ENCODE measurements around the gene KIAA0825.
"Not testable (repeated sequence)": the region's sequence is repeated elsewhere in the genome, so short reads cannot be mapped to it uniquely, and the experiment has no call there.

Gene KIAA0825

DNA sequence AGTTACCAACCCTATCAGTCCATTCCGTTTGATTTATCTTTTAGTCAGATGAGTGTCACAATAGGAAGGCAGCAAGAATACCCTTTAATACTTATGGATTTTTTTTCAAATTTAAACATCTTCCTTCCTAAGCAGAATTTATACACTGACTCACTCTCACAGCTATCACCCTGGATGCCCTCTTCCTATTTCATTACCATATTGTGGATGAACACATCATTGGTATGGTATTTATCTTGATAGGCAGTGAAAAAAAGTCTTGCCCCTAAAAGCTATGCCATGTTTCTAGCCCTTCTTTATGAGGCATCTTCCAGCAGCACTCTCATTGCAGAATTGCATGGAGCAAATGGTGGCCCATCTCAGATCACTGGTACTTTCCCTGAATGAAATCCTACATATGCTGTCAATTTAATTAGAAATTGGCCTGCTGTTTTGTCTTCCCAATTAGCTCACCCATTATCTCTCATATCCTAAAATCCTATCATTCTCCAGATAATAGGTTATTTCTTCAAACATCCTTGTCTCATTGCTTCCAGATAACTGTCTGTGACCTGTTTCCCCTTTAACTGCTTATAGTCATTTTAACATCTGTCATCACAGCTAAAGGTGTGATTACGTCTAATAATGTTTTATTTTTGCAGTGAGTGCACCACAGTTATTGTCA, 443.5 kb downstream of the KIAA0825 start:
- no peak for DNase-seq (ENCODE audit: low read depth in 3 of 3)

DNA sequence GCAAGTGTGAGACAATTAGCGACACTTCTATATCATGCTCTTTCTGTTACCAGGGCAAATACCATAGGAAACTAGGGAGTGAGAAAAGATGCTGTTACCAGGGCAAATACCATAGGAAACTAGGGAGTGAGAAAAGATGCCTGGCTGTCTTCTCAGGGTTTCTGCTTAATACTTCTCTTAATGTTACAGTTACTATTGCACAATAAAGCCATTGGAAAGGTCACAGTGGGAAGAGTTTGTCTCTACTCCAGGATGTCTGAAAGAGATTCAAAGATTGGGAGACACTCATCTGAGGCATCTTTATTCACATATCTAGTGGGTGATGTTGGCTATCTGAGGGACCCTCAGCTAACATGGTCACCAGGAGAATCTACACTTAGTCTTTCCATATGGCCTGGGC, 445.3 kb downstream of the KIAA0825 start:
- no peak for DNase-seq (ENCODE audit: low read depth in 3 of 3)

DNA sequence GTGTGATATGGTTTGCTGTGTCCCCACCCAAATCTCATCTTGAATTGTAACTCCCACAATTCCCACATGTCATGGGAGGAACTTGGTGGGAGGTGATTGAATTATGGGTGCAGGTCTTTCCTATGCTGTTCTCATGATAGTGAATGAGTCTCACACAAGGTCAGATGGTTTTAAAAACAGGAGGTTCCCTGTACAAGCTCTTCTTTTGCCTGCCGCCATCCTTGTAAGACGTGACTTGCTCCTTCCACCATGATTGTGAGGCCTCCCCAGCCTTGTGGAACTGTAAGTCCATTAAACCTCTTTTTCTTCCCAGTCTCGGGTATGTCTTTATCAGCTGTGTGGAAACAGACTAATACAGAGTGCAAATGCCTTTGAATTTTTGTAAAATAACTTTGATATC, 447.3 kb downstream of the KIAA0825 start:
- DNase-seq (ENCODE audit: low read depth in 3 of 3) = not testable (repeated sequence)

DNA sequence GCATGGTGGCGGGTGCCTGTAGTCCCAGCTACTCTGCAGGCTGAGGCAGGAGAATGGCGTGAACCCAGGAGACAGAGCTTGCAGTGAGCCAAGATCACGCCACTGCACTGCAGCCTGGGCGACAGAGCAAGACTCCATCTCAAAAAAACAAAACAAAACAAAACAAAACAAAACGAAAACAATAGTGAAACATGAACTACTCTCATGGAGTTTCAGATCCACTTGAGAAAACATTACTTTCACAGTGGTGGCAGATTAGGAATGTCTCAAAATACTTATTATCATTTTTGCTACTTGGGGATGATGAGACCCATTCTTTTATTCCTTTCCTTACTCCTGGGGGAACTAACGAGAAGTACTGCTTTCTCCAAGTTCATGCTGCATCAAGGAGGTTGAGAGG, 448.2 kb downstream of the KIAA0825 start:
- not testable (repeated sequence) for DNase-seq (ENCODE audit: low read depth in 3 of 3)

DNA sequence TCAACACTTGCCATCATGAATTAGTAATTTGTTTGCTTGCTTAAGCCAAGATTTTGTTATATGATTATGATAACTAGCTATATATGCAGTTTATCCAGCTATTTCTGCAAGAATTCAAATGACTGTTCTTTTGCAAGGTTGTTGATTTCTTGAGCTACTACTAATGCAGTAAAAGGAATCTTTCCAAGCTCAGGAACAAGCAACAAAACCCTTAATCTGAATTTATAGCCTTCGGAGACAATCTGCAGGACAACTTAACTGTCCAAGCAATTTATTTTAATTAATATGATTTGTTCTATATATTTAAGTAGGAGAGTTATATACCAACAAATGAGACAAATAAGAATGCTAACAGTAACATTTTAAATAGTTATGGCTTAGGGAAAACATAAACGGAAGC, 450.3 kb downstream of the KIAA0825 start:
- no peak for DNase-seq (ENCODE audit: low read depth in 3 of 3)

DNA sequence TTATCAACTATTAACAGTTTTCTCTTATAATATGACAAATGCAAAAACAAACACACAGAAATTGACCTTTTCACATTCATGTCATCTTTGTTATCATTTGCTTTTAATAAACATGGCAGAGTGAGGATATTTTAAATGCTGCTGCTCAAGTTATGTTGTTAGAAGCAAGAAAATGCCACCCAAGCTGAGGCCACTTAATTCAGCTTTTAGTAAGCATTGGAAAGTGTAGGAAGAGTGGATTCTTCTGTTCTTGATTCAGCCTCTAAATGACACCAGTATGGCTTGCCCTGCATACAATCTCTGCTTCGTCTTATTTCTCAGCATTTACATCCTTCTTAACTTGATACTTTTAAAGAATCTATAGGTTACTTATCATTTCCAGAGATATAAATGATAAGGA, 456.6 kb downstream of the KIAA0825 start:
- DNase-seq (ENCODE audit: low read depth in 3 of 3) = no peak

DNA sequence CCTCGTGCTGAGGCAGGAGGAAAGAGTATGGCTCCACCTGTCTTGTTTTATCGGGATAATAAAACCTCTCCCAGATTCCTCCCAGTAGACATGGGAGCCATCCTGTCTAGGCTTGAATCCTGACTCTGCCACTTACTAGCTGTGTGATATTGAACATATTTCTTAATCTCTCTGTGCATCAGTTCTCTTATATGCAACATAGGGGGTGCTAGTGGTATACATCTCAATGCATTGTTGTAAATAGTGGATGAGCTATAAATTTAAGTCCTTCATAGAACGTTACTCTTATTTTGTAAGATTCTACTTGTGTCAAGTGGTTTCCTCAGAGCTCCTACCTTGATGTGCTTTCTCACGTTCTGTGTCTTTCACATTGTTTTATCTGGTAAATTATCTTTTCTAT, 459.3 kb downstream of the KIAA0825 start:
- no peak for DNase-seq (ENCODE audit: low read depth in 3 of 3)

DNA sequence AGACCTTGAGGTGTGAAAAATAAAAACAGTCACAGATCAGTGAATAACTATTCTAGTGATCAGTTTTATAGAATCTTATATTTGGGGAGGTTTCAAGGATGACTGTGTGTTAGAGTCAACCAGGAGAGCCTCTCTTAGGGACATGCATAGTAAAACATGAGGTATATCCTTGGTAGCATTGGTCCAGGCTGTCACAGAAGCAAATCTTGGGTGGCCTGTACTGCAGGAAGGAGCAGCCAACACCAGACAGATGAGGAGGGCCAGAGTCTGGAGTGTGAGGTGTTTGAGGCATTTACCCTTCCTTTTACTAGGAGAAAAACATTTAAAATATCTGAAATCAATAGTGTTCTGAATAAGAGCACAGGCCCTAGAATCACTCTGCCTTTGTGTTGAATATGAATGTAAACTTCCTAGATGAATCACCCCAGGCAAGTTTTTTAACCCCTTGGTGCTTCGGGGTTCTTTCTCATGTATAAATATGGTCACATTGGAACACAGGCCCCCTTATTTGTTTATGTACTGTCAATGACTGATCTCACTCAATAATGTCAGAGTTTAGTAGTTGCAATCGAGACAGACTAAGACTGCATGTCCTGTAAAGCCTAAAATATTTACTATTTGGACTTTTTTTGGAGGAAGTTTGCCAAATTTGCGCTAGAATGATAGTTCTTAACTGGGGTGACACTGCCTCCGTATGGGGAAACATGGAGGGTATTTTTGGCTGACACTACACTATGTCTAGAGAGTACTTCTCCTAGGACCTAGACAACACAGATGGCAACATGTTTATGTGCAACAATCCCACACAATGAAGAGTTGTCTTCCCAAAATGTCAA, 460.5 kb downstream of the KIAA0825 start:
- DNase-seq (ENCODE audit: low read depth in 3 of 3) = no peak

DNA sequence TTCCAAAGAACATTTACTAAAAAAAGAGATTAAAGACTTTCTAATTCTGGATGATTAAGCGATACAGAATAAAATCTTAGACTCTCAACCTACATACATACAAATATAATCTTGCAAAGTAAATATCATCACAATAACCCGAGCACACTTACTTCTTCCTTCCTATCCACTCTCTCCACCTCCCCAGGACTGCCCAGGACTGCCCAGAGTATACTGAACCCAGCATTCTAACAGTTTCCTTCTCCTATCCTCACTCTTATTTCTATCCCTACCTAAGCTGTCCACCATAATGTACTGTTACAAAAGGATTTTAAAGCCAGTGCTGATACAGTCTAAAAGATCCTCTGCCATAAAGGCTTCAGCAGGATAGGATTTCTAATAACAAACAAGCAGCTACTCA, 463.7 kb downstream of the KIAA0825 start:
- DNase-seq (ENCODE audit: low read depth in 3 of 3) = no peak

DNA sequence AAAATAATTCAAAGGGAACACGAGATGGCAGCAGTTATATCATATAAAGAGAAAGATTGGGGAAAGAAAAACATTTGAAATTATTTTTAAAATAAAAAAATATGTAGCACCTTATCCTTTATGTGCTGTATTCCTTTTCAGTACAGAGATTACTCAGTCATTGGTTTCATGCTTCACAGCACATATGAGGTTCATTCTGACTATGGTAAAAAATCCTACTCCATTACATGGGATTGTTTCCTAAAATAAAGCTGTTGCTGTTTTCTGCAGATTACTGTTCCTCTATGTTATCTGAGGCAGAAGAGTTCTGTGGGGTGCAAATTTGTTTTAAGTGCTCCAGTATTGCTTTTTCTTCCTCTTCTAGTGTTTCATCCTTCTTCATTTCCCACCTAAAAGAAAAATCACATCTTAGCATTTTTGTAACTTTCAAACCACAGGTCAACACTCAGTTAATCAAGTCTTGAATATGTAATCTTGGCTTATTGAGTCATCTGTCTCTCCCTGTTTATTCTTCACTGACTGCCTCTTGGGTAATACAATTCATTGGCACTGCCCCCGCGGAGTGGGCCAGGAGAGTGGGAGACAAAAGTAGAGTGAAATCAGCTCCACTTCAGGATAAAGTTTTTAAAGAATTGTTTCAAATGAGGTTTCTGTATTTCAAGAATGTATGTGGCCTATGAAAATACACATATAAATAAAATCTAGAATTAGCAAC, 464.5 kb downstream of the KIAA0825 start:
- no peak for DNase-seq (ENCODE audit: low read depth in 3 of 3)

DNA sequence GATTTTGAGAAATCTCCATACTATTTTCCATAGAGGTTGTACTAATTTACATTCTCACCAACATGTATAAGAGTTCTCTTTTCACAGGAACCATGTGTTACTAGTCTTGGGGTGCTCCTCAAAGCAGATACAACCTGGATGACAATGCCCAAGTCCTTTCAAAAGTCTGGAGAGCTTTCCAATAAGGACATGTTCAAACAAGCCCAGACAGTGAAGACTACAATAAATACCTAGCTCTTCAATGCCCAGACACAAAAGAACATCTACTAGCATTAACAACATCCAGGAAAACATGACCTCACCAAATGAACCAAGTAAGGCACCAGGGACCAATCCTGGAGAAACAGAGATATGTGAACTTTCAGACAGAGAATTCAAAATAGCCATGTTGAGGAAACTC, 474.8 kb downstream of the KIAA0825 start:
- not testable (repeated sequence) for DNase-seq (ENCODE audit: low read depth in 3 of 3)

DNA sequence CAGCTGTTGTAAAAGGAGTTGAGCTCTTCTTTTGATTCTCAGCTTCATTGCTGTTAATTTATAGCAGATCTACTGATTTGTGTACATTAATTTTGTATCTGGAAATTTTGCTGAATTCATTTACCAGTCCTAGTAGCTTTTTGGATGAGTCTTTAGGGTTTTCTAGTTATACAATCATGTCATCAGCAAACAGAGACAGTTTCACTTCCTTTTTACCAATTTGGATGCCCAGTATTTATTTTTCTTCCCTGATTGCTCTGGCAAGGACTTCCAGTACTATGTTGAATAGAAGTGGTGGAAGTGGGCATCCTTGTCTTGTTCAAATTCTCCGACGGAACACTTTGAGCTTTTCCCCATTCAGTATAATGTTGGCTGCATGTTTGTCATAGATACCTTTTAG, 478.1 kb downstream of the KIAA0825 start:
- DNase-seq (ENCODE audit: low read depth in 3 of 3) = no peak

DNA sequence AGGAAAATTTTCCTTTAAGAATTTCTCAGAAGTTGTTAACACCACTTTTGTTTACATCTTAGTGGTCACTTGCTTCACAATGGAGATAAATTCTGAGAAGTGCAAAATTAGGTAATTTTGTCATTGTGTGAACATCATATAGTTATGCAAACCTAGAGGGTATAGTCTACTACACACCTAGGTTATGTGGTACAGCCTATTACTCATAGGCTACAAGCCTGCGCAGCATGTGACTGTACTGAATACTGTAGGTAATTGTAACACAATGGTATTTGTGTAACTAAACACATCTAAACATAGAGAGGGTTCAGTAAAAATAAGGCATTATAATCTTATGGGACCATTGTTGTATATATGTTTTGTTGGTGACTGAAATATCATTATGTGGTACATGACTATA, 488.3 kb downstream of the KIAA0825 start:
- DNase-seq (ENCODE audit: low read depth in 3 of 3) = no peak

DNA sequence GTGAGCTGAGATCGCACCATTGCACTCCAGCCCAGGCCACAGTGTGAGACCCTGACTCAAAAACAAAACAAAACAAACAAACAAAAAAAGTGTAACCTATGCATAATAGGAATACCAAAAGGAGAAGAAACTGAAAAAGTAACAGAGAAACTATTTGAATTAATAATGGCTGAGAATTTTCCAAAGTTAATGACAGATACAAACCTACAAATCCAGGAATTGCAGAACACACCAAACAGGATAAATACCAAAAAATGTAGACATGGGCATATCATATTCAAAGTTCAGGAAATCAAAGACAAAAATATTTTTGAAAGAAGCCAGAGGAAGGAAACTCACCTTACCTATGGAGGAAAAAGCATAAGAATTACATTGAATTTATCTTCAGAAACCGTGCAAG, 493.3 kb downstream of the KIAA0825 start:
- no peak for DNase-seq (ENCODE audit: low read depth in 3 of 3)

DNA sequence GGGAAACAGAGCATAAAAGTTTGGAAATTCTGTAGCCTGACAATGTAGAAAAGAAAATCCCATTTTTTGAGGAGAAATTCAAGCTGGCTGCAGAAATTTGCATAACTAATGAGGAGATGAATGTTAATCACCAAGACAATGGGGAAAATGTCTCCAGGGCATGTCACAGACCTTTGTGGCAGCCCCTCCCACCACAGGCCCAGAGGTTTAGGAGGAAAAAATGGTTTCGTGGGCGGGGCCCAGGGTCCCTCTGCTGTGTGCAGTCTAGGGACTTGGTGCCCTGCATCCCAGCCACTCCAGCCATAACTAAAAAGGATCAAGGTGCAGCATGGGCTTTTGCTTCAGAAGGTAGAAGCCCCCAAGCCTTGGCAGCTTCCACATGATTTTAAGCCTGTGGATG, 502.1 kb downstream of the KIAA0825 start:
- not testable (repeated sequence) for DNase-seq (ENCODE audit: low read depth in 3 of 3)

DNA sequence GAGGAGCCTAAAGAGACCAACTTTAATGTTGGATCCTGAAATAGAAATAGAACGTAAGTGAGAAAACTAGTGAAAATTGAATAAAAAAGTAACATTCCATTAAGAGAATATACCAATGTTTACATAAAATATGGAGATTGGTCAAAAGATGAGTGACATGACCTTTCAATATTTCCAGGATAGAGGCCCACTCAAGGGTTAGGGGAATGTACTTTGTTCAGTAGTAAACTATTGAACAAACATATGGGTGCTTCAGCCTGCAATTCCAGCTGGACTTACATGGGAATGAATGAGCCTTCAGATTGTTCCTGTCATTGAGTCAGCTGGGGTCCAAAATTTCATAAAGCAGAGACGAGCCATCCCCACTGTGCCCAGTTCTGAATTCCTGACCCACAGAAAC, 505.3 kb downstream of the KIAA0825 start:
- no peak for DNase-seq (ENCODE audit: low read depth in 3 of 3)

DNA sequence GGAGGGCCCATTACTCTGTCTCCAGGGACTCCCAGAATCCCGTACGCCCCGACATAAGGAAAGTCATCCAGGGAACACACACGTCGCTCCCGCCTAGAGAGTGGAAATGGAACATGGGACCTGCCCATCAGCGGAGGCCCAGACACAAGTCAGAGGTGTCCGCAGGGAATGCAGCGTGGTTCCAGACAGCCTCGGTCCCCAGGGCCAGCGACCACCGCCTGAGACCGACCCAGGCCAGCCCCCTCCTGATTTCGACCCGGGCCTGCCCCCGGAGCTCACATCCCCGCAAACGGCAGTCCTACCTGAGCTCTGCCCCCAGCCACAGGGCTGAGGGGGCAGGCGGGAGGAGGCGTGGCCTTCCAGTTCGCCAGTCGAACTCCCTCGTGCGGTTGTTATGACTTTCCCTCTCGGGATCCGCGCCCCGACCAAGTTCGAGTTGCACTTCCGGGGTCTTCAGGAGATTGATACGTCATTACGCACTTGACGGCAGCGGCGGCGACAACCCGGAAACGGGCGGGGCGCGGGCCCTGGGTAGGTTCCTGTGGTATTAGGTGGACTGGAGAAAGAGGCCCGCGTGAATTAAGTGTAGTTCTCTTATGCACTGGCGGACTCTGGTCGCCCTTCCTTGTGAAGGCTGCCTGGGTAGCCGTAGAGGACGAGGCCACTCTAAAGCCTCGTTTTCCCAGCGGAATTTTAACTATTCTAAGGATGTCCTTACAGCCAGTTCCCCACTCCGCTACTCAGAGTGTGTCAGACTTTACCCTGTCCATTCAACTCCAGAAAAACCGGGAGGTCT, 507.0 kb downstream of the KIAA0825 start:
- DNase-seq (ENCODE audit: low read depth in 3 of 3) = peak; percentile 79 to 87 (median 85)

DNA sequence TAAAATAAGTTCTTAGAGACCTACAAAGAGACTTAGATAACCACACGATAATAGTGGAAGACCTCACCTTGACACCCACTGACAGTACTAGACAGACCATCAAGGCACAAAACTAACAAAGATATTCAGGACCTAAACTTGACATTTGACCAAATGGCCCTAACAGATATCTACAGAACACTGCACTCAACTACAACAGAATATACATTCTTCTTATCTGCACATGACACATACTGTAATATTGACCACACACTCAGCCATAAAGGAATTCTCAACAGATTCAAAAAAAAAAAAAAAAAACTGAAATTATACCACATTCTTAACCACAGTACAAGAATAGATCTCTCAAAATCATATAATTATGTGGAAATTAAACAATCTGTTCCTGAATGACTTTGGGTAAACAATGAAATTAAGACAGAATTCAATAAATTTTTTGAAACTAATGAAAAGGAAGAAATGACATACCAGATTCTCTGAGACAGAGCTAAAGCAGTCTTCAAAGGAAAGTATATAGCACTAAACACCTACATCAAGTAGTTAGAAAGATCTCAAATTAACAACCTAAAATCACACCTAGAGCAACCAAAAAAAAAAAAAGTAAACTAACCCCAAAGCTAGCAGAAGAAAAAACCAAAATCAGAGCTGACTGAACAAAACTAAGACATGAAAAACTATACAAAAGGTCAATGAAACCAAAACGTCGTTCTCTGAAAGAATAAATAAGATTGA, 514.7 kb downstream of the KIAA0825 start:
- no peak for DNase-seq (ENCODE audit: low read depth in 3 of 3)

Data from stimulated activated CD4-positive, alpha-beta T cell treated with anti-CD3 and anti-CD28 coated beads, TNF-alpha, amount 100 ng/mL, for 4 hours (primary cell).